Measurements from ENCODE around the gene ZBED4.

ZBED4 gene

GRCh38 chr22:49910229-49911155, 56.8 kb downstream of the ZBED4 start:
- Mint-ChIP-seq H3K4me3 (no peak overlapping the region), H3K27ac (no peak overlapping the region), H3K27me3 (no peaks in the 10 kb centered on the region), H3K9me3 (no peaks in the 10 kb centered on the region), H3K4me1 (peaks cover 11% of the 10 kb centered on the region)
- ATAC-seq (no peak), DNase-seq (no peak)

DNA sequence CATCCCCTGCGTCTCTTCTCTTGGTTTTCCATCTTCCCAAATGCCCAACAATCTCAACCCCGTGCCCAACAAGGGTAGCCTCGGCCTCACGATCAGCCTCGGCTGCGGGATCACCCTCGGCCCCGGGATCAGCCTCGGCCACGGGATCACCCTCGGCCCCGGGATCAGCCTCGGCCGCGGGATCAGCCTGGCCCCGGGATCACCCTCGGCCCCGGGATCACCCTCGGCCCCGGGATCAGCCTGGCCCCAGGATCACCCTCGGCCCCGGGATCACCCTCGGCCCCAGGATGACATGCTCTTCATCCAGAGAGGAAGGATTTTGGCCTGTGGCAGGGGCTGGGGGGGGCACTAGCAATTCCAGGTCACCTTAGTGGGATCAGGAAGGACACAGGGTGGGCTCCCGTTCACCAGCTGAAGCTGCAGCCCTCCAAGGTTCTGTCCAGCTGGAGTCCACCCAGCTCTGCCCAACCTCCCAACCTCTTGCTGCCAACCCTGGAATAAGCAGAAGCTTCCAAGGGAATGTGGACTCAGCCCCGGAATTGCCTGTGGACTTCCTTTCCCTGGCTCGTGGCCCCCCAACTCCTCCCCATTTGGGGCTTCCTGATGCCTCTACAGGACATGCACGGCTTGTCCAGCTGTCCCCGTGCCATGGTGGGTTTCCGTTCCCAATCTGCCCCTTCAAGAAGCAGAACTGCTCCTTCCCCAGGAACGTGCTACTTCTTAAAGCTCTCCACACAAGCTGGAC, 58.4 kb downstream of the ZBED4 start:
- Mint-ChIP-seq H3K4me1 (peaks cover 17% of the 10 kb centered on the region), H3K27me3 (no peaks in the 10 kb centered on the region), H3K9me3 (no peaks in the 10 kb centered on the region), H3K27ac (no peak overlapping the region), H3K4me3 (no peak overlapping the region)
- no peak for ATAC-seq
- DNase-seq = no peak

GRCh38 chr22:49913026-49913425, 59.4 kb downstream of the ZBED4 start:
- H3K27ac Mint-ChIP-seq = no peak overlapping the region
- DNase-seq (no peak), ATAC-seq (no peak)
- H3K4me1 Mint-ChIP-seq = peaks cover 19% of the 10 kb centered on the region
- H3K27me3 Mint-ChIP-seq = no peaks in the 10 kb centered on the region
- H3K9me3 Mint-ChIP-seq = no peaks in the 10 kb centered on the region
- no peak overlapping the region for H3K4me3 Mint-ChIP-seq

GRCh38 chr22:49913446-49913845, 59.8 kb downstream of the ZBED4 start:
- H3K4me3 Mint-ChIP-seq = no peak overlapping the region
- no peaks in the 10 kb centered on the region for H3K9me3 Mint-ChIP-seq
- DNase-seq (no peak), ATAC-seq (no peak)
- H3K4me1 Mint-ChIP-seq = peaks cover 19% of the 10 kb centered on the region
- no peak overlapping the region for H3K27ac Mint-ChIP-seq
- H3K27me3 Mint-ChIP-seq = no peaks in the 10 kb centered on the region

GRCh38 chr22:49914256-49914655, 60.6 kb downstream of the ZBED4 start:
- Mint-ChIP-seq H3K9me3 (no peaks in the 10 kb centered on the region), H3K27ac (no peak overlapping the region), H3K4me3 (no peak overlapping the region), H3K27me3 (no peaks in the 10 kb centered on the region), H3K4me1 (peaks cover 22% of the 10 kb centered on the region)
- DNase-seq (no peak), ATAC-seq (no peak)

DNA sequence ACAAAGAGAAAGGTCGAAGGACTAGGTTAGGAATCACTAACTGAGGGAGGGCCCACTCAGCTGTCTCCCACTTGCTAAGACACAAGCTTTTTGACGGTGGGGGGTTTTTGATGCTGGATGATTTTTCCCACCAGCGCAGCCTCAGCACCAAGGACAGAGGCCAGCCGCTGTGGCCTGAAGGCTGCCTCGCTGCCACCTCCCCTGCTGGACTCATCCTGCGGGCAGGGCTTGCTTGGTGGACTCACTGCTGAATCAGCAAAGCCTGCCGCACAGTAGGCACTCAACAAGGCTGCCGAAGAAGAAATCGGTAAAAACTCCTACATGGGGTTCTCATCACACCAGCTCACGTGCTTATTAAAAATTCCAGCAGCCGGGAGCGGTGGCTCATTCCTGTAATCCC, 62.0 kb downstream of the ZBED4 start:
- Mint-ChIP-seq H3K4me3 (peak overlapping the region in 1 of 2 donors; percentile 22), H3K27me3 (no peaks in the 10 kb centered on the region), H3K4me1 (peaks cover 34% of the 10 kb centered on the region), H3K27ac (no peak overlapping the region), H3K9me3 (no peaks in the 10 kb centered on the region)
- no peak for ATAC-seq
- no peak for DNase-seq

- ATAC-seq (no peak), DNase-seq (no peak)
- Mint-ChIP-seq H3K27me3 (no peaks in the 10 kb centered on the region), H3K4me1 (peaks cover 39% of the 10 kb centered on the region), H3K4me3 (peak overlapping the region; percentile 83 to 84), H3K27ac (no peak overlapping the region), H3K9me3 (no peaks in the 10 kb centered on the region)
Observed at GRCh38 chr22:49916831-49917230, 63.2 kb downstream of the ZBED4 start.

DNA sequence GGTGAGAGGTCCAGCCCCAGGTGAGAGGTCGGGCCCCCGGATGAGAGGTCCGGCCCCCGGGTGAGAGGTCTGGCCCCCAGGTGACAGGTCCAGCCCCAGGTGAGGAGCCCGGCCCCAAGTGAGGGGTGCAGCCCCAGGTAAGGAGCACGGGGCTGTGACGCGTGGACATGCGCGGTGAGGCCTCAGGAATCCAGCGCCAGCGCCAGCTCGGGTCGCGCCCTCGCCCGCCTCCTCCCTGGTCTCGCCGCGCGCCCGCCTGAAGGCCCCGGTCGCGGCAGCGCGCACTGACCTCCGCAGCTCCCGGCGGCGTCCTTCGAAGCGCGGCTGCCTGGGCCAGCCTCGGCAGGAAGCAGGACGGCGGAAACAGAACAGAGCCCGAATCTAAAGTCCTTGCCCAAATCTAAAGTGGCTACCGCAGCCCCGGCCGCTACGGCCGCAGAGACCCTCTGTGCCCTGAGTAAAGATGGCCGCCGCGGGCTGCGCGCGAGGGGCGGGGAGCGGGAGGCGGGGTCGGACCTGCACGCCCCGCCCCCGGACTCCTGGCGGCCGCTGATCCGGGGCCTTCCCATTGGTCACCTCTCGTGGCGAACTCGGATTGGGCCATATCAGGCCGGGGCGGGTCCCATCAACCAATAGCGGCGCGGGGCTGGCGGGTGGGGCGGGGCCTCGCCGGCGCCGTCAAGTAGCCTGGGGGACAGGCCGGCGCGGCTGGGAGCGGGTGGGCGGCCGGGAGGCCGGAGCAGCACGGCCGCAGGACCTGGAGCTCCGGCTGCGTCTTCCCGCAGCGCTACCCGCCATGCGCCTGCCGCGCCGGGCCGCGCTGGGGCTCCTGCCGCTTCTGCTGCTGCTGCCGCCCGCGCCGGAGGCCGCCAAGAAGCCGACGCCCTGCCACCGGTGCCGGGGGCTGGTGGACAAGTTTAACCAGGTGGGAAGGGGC, 64.6 kb downstream of the ZBED4 start, which contains the start of the genes ALG12 and CRELD2:
TSS of gene ALG12 (minus strand) at position 465 of the 937 bp plus-strand sequence. CDS start 4,673 bp downstream, outside the sequence.
TSS of gene CRELD2 (plus strand) at position 661 of the 937 bp plus-strand sequence. CDS start at position 797, 136 bp downstream.
- peak within 1 kb of the TSS; percentile 83 to 84 for H3K4me3 Mint-ChIP-seq
- ATAC-seq (peak; percentile 96), DNase-seq (peak; percentile 97)
- peak within 1 kb of the TSS; percentile 83 to 87 for H3K27ac Mint-ChIP-seq
- no peaks in the 10 kb centered on the region for H3K9me3 Mint-ChIP-seq
- H3K27me3 Mint-ChIP-seq = no peaks in the 10 kb centered on the region
- peaks cover 48% of the 10 kb centered on the region for H3K4me1 Mint-ChIP-seq

GRCh38 chr22:49918911-49919881, 65.6 kb downstream of the ZBED4 start:
- DNase-seq (no peak), ATAC-seq (peak; percentile 3)
- no peaks in the 10 kb centered on the region for H3K27me3 Mint-ChIP-seq
- H3K4me1 Mint-ChIP-seq = peaks cover 52% of the 10 kb centered on the region
- H3K27ac Mint-ChIP-seq = peak overlapping the region in 1 of 2 donors; percentile 52
- H3K4me3 Mint-ChIP-seq = peak overlapping the region; percentile 72 to 79
- no peaks in the 10 kb centered on the region for H3K9me3 Mint-ChIP-seq

DNA sequence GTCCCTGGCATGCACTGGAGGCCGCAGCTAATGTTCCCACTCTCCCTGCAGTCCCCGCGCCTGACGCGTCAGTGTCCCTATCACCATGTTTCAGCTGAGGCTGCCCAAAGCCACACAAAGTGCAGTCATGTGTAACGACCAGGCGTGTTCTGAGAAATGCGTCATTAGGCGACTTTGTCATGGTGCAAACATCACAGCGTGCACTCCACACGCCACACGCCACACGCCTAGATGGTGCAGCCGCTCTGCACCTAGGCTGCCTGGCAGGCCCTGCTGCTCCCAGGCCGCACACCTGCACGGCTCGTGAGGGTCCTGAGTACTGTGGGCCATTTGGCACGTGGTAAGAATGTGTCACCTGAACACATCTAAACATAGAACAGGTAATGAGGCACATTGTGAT, 67.2 kb downstream of the ZBED4 start:
- H3K4me3 Mint-ChIP-seq = no peak overlapping the region

DNA sequence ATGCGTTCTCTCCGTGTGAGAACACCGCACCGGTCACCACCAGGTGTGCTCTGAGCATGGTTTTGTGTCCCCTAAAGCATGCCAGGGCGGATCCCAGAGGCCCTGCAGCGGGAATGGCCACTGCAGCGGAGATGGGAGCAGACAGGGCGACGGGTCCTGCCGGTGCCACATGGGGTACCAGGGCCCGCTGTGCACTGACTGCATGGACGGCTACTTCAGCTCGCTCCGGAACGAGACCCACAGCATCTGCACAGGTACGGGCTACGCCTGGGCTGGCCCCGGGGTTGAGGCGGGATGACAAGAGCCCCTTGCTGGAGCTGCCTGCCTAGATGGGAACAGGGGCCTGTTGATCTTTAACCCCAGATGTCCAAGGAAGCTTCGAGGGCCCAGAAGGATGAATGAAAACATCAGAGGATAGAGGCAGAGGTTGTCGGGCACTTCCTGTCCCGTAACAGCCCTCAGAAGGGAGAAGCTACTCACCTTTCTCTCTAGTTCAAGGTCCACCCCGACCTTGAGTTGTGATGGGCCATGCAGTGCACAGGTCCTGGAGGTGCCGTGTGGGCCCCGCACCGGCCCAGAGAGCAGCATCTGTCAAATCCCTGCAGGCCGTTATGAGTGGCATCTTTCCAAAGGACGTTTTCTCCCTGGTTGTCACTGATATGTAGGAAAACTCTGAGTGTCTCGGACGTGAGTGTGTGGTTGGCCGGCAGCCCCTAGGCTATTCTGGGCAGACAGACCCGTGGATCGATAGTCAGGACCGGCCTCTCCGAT, 68.0 kb downstream of the ZBED4 start:
- Mint-ChIP-seq H3K4me1 (peaks cover 70% of the 10 kb centered on the region), H3K27ac (peak overlapping the region in 1 of 2 donors; percentile 19), H3K4me3 (no peak overlapping the region), H3K9me3 (no peaks in the 10 kb centered on the region), H3K27me3 (no peaks in the 10 kb centered on the region)
- DNase-seq = no peak
- ATAC-seq = no peak

More for the DNA sequence above, 67.2 kb downstream of the ZBED4 start:
- DNase-seq (no peak), ATAC-seq (no peak)
- H3K27ac Mint-ChIP-seq = no peak overlapping the region
- no peaks in the 10 kb centered on the region for H3K9me3 Mint-ChIP-seq
- H3K4me1 Mint-ChIP-seq = peaks cover 68% of the 10 kb centered on the region
- H3K27me3 Mint-ChIP-seq = no peaks in the 10 kb centered on the region

DNA sequence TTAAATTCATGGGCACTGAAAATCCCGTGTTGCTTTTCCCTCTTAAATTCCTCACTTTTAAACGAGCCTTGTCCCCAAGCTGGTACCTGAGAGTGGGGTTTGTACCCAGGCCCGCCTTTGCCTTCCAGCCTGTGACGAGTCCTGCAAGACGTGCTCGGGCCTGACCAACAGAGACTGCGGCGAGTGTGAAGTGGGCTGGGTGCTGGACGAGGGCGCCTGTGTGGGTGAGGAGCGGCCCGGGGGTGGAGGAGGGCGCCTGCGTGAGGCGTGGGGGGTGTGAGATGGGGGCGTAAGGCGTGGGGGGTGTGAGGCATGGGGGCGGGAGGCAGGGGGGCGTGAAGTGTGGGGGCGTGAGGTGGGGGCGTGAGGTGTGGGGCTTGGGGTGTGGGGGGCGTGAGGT, 68.8 kb downstream of the ZBED4 start:
- H3K27ac Mint-ChIP-seq = no peak overlapping the region
- ATAC-seq (no peak), DNase-seq (no peak)
- H3K4me3 Mint-ChIP-seq = no peak overlapping the region
- H3K27me3 Mint-ChIP-seq = no peaks in the 10 kb centered on the region
- H3K4me1 Mint-ChIP-seq = peaks cover 70% of the 10 kb centered on the region
- H3K9me3 Mint-ChIP-seq = no peaks in the 10 kb centered on the region

DNA sequence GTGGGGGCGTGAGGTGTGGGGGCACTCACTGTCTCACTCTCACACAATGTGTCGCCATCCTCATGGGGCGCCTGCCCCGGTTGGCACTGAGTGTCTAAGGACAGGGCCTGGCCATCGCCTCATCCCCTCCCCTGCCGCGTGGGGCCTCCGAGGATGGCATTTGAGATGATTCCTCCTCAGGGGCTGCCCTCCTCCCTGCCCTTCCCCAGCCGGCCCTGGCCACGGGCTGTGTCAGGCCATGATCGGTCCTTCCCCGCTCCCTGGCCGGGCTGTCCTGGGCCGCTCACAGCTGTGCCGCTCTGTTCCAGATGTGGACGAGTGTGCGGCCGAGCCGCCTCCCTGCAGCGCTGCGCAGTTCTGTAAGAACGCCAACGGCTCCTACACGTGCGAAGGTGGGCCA, 69.3 kb downstream of the ZBED4 start:
- H3K4me1 Mint-ChIP-seq = peaks cover 72% of the 10 kb centered on the region
- H3K9me3 Mint-ChIP-seq = no peaks in the 10 kb centered on the region
- H3K27ac Mint-ChIP-seq = no peak overlapping the region
- DNase-seq (no peak), ATAC-seq (no peak)
- peak overlapping the region in 1 of 2 donors; percentile 21 for H3K4me3 Mint-ChIP-seq
- no peaks in the 10 kb centered on the region for H3K27me3 Mint-ChIP-seq
